Dermis microvascular lymphatic vessel endothelial cell (primary cell): ENCODE measurements around the gene SCARB1. TPM values are rescaled to one million over a fixed set of nuclear protein-coding genes. Genes with fewer than 3 reads are reported as not detected.

Experiments used
- DNase-seq, 2 donors: peaks; one replicate each; pipeline versions ENCODE4 v3.0.0 to v3.0.0-alpha.2; 2010; ENCODE audit warnings: low read depth in 2 of 2
- total RNA-seq: library from RNA; depleted of rRNA; stranded (reverse); fragments of >200 nt; gene quantifications from 2 replicates; pipeline ENCODE4 v1.2.1, GENCODE V29; 2014

Gene SCARB1
- total RNA-seq, 1 donor from 2014 or later = 11.9 TPM

- no peak for DNase-seq
Measured at GRCh38 chr12:124732275-124733075, 131.2 kb downstream of the SCARB1 start.

DNA sequence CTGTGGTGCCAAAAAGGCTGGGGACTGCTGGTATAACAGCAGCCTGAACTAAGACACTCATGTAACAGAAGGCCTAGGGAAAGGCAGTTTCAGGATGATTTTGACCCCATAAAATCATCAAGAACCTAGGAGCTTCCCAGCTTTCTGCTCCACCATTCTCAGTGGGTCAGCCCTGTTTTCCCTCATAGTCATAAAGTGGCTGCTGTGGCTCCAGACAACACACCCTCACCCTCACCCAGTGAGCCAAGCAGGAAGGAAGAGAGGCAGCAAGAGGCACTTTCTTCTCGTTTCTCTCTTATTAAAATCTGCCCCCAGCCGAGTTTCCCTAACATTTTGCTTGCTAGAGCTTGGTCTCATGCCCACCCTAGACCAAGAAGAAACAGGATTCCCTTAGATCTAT, 131.8 kb downstream of the SCARB1 start:
- no peak for DNase-seq

- peak in 1 of 2 donors; percentile 52 for DNase-seq
Measured at GRCh38 chr12:124730455-124730932, 133.2 kb downstream of the SCARB1 start.

DNA sequence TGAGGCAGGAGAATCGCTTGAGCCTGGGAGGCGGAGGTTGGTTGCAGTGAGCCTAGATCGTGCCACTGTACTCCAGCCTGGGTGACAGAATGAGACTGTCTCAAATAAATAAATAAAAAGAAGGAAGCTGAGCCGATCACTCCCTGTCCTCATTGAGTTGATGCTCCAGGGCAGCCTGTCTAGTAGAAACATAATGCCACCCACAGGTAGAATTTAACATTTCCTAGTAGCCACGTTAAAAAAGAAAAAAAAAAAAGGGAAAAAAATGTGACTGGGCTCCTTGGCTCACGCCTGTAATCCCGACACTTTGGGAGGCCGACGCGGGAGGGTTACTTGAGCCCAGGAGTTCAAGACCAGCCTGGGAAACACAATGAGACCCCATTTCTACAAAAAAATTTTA, 135.7 kb downstream of the SCARB1 start:
- peak in 1 of 2 donors; percentile 44 for DNase-seq

DNA sequence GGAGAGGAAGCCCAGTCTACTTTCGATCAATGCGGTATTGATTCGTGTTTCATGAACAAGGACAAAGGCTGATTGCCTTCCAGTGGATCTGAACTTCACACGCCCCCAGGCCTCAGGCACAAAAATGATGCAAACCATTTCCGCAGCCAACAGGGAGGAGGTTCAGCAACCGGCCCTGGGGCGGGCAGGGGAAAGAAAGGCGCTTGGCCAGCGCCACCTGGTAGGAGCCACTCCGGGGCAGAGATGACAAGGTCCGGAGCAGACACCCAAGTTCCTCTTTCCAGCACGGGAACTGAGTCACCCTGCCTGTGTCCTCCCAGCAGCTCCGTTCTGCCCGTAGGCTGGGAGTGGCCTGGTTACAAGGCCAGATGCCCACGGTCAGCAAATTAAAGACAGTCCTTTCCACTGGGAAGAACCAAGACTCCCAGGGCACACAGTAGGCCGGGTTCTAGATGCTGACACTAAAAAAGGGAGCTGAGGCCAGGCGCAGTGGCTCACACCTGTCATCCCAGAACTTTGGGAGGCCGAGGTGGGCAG, 136.3 kb downstream of the SCARB1 start:
- peak; percentile 96 for DNase-seq

Other genes starting within 250 kb of the SCARB1 start
- gene UBC, start 50.8 kb upstream of the SCARB1 start, total RNA-seq = 1,072 and 1,958 TPM in 2 replicates
- gene DHX37, start 125.3 kb upstream of the SCARB1 start, total RNA-seq = 10.5 and 12.8 TPM in 2 replicates
- 2.8 and 4.6 TPM in 2 replicates for gene BRI3BP, start 129.8 kb upstream of the SCARB1 start, total RNA-seq
- 22.8 and 25.4 TPM in 2 replicates for gene AACS, start 201.6 kb upstream of the SCARB1 start, total RNA-seq